ENCODE measurements around the gene RAB20.
"Not testable (repeated sequence)": the region's sequence is repeated elsewhere in the genome, so short reads cannot be mapped to it uniquely, and the experiment has no call there.

The RAB20 gene

GRCh38 chr13:110575322-110576069 is 14.0 kb upstream of the RAB20 start:
- Histone ChIP-seq H3K4me3 (ENCODE audit: insufficient read depth, low read depth, low read length) (no peak overlapping the region), H3K27ac (ENCODE audit: insufficient read depth, low read depth, low read length, poor library complexity, severe bottlenecking) (no peak overlapping the region), H3K27me3 (ENCODE audit: control insufficient read depth, insufficient read depth, low read length, poor library complexity, severe bottlenecking) (no peaks in the 10 kb centered on the region), H3K36me3 (ENCODE audit: control insufficient read depth, insufficient read depth, low read length) (no peaks in the 10 kb centered on the region), H3K4me1 (ENCODE audit: control insufficient read depth, insufficient read depth, low read length) (peaks cover 3% of the 10 kb centered on the region), H3K9me3 (ENCODE audit: control insufficient read depth, low read length) (no peaks in the 10 kb centered on the region)
- WGBS, 2 experiments: 44 to 56% methylated on average over 15 of the region's 15 CpGs

- WGBS, 2 experiments: 84 to 88% methylated on average over 9 of the region's 9 CpGs
- no peak overlapping the region for H3K27ac ChIP-seq (ENCODE audit: insufficient read depth, low read depth, low read length, poor library complexity, severe bottlenecking)
- no peaks in the 10 kb centered on the region for H3K27me3 ChIP-seq (ENCODE audit: control insufficient read depth, insufficient read depth, low read length, poor library complexity, severe bottlenecking)
- no peaks in the 10 kb centered on the region for H3K9me3 ChIP-seq (ENCODE audit: control insufficient read depth, low read length)
- H3K4me1 ChIP-seq (ENCODE audit: control insufficient read depth, insufficient read depth, low read length): peaks cover 3% of the 10 kb centered on the region
- no peak overlapping the region for H3K4me3 ChIP-seq (ENCODE audit: insufficient read depth, low read depth, low read length)
- no peaks in the 10 kb centered on the region for H3K36me3 ChIP-seq (ENCODE audit: control insufficient read depth, insufficient read depth, low read length)
These were observed 12.6 kb upstream of the RAB20 start for GRCh38 chr13:110574161-110574560.

GRCh38 chr13:110572778-110573118 is 11.2 kb upstream of the RAB20 start:
- no peaks in the 10 kb centered on the region for H3K9me3 ChIP-seq (ENCODE audit: control insufficient read depth, low read length)
- H3K4me3 ChIP-seq (ENCODE audit: insufficient read depth, low read depth, low read length): no peak overlapping the region
- peaks cover 3% of the 10 kb centered on the region for H3K4me1 ChIP-seq (ENCODE audit: control insufficient read depth, insufficient read depth, low read length)
- H3K27ac ChIP-seq (ENCODE audit: insufficient read depth, low read depth, low read length, poor library complexity, severe bottlenecking): no peak overlapping the region
- no peaks in the 10 kb centered on the region for H3K36me3 ChIP-seq (ENCODE audit: control insufficient read depth, insufficient read depth, low read length)
- WGBS, 2 experiments: 86 to 92% methylated on average over 2 of the region's 2 CpGs
- no peaks in the 10 kb centered on the region for H3K27me3 ChIP-seq (ENCODE audit: control insufficient read depth, insufficient read depth, low read length, poor library complexity, severe bottlenecking)

DNA sequence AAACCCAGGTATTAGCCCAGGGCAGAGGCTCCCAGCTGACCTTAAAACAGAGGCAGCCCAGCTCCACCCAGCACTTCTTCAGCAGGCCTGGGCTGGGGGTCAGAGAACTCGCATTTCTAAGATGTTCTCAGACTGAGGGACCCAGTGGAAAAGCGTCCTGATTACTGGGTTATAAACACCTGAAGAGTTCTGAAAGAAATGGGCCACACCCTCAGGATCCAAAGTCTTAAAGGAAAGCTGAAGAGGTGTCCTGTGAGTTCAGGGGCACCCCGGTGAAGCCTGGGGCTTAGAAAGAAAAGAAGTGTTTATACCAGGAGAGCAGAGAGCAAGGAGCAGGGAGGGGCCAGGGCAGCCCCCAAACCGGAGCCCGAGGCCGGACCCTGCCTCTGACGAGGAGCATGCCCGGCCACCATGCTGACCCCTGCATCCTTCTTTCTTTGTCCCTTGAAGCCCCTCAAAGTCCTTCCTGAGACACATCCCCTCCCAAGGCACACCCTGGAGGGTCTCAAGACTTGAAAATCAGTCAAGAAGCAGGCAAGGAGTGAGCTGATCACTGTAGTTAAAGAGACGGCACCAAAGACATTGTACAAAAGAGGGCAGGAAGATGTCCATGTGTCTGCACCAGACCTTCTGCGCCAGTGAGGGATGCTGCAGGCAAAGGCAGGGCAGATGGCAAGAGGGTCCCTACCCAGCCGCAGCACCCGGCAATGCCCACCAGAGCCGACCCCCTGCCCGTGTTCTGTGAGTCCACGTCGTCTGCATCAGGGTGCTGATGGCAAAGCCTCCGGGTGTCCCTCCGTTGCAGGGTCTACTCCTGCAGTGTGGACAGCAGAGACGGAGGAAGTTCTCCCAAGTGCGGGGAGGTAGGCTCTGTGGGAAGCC is 10.6 kb upstream of the RAB20 start:
- Histone ChIP-seq H3K4me1 (ENCODE audit: control insufficient read depth, insufficient read depth, low read length) (peaks cover 3% of the 10 kb centered on the region), H3K27ac (ENCODE audit: insufficient read depth, low read depth, low read length, poor library complexity, severe bottlenecking) (no peak overlapping the region), H3K27me3 (ENCODE audit: control insufficient read depth, insufficient read depth, low read length, poor library complexity, severe bottlenecking) (no peaks in the 10 kb centered on the region), H3K4me3 (ENCODE audit: insufficient read depth, low read depth, low read length) (no peak overlapping the region), H3K9me3 (ENCODE audit: control insufficient read depth, low read length) (no peaks in the 10 kb centered on the region), H3K36me3 (ENCODE audit: control insufficient read depth, insufficient read depth, low read length) (no peaks in the 10 kb centered on the region)
- 88 to 93% methylated on average over 20 of the region's 20 CpGs for WGBS, 2 experiments

GRCh38 chr13:110570886-110571285 is 9.4 kb upstream of the RAB20 start:
- 90 to 92% methylated on average over 10 of the region's 10 CpGs for WGBS, 2 experiments
- H3K36me3 ChIP-seq (ENCODE audit: control insufficient read depth, insufficient read depth, low read length): no peaks in the 10 kb centered on the region
- H3K4me1 ChIP-seq (ENCODE audit: control insufficient read depth, insufficient read depth, low read length): peaks cover 3% of the 10 kb centered on the region
- no peaks in the 10 kb centered on the region for H3K9me3 ChIP-seq (ENCODE audit: control insufficient read depth, low read length)
- no peak overlapping the region for H3K27ac ChIP-seq (ENCODE audit: insufficient read depth, low read depth, low read length, poor library complexity, severe bottlenecking)
- H3K27me3 ChIP-seq (ENCODE audit: control insufficient read depth, insufficient read depth, low read length, poor library complexity, severe bottlenecking): no peaks in the 10 kb centered on the region
- no peak overlapping the region for H3K4me3 ChIP-seq (ENCODE audit: insufficient read depth, low read depth, low read length)

- 82 to 86% methylated on average over 7 of the region's 7 CpGs for WGBS, 2 experiments
- H3K4me1 ChIP-seq (ENCODE audit: control insufficient read depth, insufficient read depth, low read length); H3K4me3 ChIP-seq (ENCODE audit: insufficient read depth, low read depth, low read length); H3K9me3 ChIP-seq (ENCODE audit: control insufficient read depth, low read length); H3K36me3 ChIP-seq (ENCODE audit: control insufficient read depth, insufficient read depth, low read length); H3K27me3 ChIP-seq (ENCODE audit: control insufficient read depth, insufficient read depth, low read length, poor library complexity, severe bottlenecking); H3K27ac ChIP-seq (ENCODE audit: insufficient read depth, low read depth, low read length, poor library complexity, severe bottlenecking): not testable (repeated sequence)
These were observed 8.4 kb upstream of the RAB20 start for GRCh38 chr13:110569962-110570361.

- H3K36me3 ChIP-seq (ENCODE audit: control insufficient read depth, insufficient read depth, low read length): no peaks in the 10 kb centered on the region
- WGBS, 2 experiments: 89 to 96% methylated on average over 3 of the region's 3 CpGs
- H3K4me3 ChIP-seq (ENCODE audit: insufficient read depth, low read depth, low read length): no peak overlapping the region
- no peaks in the 10 kb centered on the region for H3K4me1 ChIP-seq (ENCODE audit: control insufficient read depth, insufficient read depth, low read length)
- H3K27ac ChIP-seq (ENCODE audit: insufficient read depth, low read depth, low read length, poor library complexity, severe bottlenecking): no peak overlapping the region
- H3K27me3 ChIP-seq (ENCODE audit: control insufficient read depth, insufficient read depth, low read length, poor library complexity, severe bottlenecking): peaks cover 12% of the 10 kb centered on the region
- no peaks in the 10 kb centered on the region for H3K9me3 ChIP-seq (ENCODE audit: control insufficient read depth, low read length)
These were observed 7.1 kb upstream of the RAB20 start for GRCh38 chr13:110568612-110569011.

DNA sequence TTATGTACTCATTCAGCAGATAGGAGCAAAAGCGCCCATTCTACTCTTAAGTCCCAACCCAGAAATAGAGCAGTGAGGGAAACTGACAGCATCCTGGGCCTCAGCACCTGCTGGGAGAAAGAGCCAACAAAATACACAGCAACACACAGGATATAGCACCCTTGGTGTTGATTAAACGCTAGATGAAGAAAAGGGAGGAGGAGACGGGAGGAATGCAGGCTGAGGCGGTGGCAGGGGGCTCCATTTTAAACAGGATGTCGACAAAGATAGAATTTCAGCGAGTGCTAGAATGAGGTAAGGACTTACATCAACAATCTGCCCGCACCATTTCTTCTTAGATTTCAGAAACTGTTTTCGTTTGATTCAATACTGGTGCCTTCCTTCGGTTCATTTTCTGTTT is 4.6 kb upstream of the RAB20 start:
- Histone ChIP-seq H3K36me3 (ENCODE audit: control insufficient read depth, insufficient read depth, low read length) (no peaks in the 10 kb centered on the region), H3K9me3 (ENCODE audit: control insufficient read depth, low read length) (no peaks in the 10 kb centered on the region), H3K4me1 (ENCODE audit: control insufficient read depth, insufficient read depth, low read length) (no peaks in the 10 kb centered on the region), H3K4me3 (ENCODE audit: insufficient read depth, low read depth, low read length) (no peak overlapping the region), H3K27ac (ENCODE audit: insufficient read depth, low read depth, low read length, poor library complexity, severe bottlenecking) (no peak overlapping the region), H3K27me3 (ENCODE audit: control insufficient read depth, insufficient read depth, low read length, poor library complexity, severe bottlenecking) (peaks cover 36% of the 10 kb centered on the region)
- WGBS, 2 experiments: 78 to 80% methylated on average over 8 to 9 of the region's 9 CpGs

DNA sequence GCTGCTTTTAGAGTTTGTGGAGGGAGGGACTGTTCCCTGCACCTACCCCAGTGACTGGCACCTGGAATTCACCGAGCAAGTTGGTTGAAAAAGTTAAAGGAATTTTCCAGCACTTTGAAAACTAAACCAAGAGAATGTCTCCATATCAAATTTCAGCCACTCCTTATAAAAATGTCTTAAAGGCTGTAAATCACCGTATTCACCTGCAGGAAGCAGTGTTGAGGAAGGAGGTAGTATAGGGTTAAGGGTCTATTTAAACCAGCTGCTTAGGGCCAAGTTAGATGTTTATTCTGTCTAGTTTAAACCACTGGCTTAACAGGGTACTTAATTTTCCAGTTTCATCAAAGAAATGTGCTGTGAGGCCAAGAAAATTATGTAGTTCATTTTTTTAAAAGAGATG is 3.8 kb upstream of the RAB20 start:
- Histone ChIP-seq H3K36me3 (ENCODE audit: control insufficient read depth, insufficient read depth, low read length) (no peaks in the 10 kb centered on the region), H3K4me1 (ENCODE audit: control insufficient read depth, insufficient read depth, low read length) (no peaks in the 10 kb centered on the region), H3K27ac (ENCODE audit: insufficient read depth, low read depth, low read length, poor library complexity, severe bottlenecking) (no peak overlapping the region), H3K4me3 (ENCODE audit: insufficient read depth, low read depth, low read length) (no peak overlapping the region), H3K9me3 (ENCODE audit: control insufficient read depth, low read length) (no peaks in the 10 kb centered on the region), H3K27me3 (ENCODE audit: control insufficient read depth, insufficient read depth, low read length, poor library complexity, severe bottlenecking) (peaks cover 45% of the 10 kb centered on the region)
- 63 to 78% methylated on average over 2 of the region's 2 CpGs for WGBS, 2 experiments

GRCh38 chr13:110564472-110564985 is 3.0 kb upstream of the RAB20 start:
- Histone ChIP-seq H3K27ac (ENCODE audit: insufficient read depth, low read depth, low read length, poor library complexity, severe bottlenecking) (no peak overlapping the region), H3K9me3 (ENCODE audit: control insufficient read depth, low read length) (no peaks in the 10 kb centered on the region), H3K4me1 (ENCODE audit: control insufficient read depth, insufficient read depth, low read length) (no peaks in the 10 kb centered on the region), H3K27me3 (ENCODE audit: control insufficient read depth, insufficient read depth, low read length, poor library complexity, severe bottlenecking) (peaks cover 52% of the 10 kb centered on the region), H3K36me3 (ENCODE audit: control insufficient read depth, insufficient read depth, low read length) (no peaks in the 10 kb centered on the region), H3K4me3 (ENCODE audit: insufficient read depth, low read depth, low read length) (no peak overlapping the region)
- WGBS, 2 experiments: 93% methylated on average over 3 of the region's 3 CpGs
